ENCODE results near the gene AARSD1.

DNA sequence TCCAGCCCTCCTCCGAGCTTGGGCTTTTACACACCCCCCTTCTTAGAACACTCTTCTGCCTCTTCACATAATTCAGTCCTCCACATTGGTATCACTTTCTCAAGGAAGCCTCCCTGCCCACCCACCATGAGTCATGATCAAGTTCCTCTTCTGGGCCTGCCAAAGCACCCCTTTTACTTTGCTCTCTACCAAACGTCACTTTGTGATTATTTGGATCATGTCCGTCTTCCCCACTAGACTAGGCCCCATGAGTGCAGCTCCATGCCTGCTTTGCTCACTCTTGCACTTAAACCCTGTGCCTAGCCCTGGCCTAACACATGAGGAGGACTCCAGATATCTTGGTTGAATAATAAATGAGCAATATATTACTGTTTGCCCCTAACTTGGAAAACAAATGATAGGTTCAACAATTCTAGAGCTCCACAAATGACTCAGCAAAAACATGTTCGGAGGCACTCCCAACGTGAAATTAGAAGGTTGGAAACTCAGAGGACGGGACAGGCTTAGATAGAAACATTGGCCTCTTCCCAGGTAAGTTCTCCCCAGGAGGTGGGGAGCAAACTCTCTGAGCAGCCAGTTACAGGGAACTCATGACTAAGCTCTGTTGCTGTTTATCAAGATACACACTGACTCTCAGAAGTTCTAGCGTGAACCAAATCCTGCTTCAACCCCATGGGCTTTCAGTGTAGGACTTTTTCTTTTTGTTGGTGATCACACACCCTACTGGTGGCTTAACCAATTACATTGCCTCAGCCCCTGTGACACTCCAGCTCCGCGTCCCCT is 35.3 kb downstream of the AARSD1 start:
- TF ChIP-seq, protein P1, sequence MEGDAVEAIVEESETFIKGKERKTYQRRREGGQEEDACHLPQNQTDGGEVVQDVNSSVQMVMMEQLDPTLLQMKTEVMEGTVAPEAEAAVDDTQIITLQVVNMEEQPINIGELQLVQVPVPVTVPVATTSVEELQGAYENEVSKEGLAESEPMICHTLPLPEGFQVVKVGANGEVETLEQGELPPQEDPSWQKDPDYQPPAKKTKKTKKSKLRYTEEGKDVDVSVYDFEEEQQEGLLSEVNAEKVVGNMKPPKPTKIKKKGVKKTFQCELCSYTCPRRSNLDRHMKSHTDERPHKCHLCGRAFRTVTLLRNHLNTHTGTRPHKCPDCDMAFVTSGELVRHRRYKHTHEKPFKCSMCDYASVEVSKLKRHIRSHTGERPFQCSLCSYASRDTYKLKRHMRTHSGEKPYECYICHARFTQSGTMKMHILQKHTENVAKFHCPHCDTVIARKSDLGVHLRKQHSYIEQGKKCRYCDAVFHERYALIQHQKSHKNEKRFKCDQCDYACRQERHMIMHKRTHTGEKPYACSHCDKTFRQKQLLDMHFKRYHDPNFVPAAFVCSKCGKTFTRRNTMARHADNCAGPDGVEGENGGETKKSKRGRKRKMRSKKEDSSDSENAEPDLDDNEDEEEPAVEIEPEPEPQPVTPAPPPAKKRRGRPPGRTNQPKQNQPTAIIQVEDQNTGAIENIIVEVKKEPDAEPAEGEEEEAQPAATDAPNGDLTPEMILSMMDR (IDR thresholded peaks at IDR 0.05): peak; percentile 63
- no peak for TF ChIP-seq TCF7L2 (IDR thresholded peaks at IDR 0.05; ENCODE audit: low read depth, low read length)
- TF ChIP-seq, protein P2, sequence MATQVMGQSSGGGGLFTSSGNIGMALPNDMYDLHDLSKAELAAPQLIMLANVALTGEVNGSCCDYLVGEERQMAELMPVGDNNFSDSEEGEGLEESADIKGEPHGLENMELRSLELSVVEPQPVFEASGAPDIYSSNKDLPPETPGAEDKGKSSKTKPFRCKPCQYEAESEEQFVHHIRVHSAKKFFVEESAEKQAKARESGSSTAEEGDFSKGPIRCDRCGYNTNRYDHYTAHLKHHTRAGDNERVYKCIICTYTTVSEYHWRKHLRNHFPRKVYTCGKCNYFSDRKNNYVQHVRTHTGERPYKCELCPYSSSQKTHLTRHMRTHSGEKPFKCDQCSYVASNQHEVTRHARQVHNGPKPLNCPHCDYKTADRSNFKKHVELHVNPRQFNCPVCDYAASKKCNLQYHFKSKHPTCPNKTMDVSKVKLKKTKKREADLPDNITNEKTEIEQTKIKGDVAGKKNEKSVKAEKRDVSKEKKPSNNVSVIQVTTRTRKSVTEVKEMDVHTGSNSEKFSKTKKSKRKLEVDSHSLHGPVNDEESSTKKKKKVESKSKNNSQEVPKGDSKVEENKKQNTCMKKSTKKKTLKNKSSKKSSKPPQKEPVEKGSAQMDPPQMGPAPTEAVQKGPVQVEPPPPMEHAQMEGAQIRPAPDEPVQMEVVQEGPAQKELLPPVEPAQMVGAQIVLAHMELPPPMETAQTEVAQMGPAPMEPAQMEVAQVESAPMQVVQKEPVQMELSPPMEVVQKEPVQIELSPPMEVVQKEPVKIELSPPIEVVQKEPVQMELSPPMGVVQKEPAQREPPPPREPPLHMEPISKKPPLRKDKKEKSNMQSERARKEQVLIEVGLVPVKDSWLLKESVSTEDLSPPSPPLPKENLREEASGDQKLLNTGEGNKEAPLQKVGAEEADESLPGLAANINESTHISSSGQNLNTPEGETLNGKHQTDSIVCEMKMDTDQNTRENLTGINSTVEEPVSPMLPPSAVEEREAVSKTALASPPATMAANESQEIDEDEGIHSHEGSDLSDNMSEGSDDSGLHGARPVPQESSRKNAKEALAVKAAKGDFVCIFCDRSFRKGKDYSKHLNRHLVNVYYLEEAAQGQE (IDR thresholded peaks at IDR 0.05; ENCODE audit: insufficient read depth in 1 of 2, low read depth in 2 of 2, low read length in 1 of 2): no peak
- TF ChIP-seq POLR2AphosphoS5 (IDR thresholded peaks at IDR 0.05; ENCODE audit: low read depth, low read length): no peak
- no peak for TF ChIP-seq SIN3A (IDR thresholded peaks at IDR 0.05; ENCODE audit: borderline replicate concordance, insufficient read depth, low read depth, low read length)

Data from Panc1 (cell line).